GM23338 (cell line): ENCODE results near the gene PPP2R5C. TPM values are rescaled to one million over a fixed set of nuclear protein-coding genes. Genes with fewer than 3 reads are reported as not detected.

Source experiments
- ATAC-seq: fragments of 200-7000 bp; cut with Tn5 transposase; 3 replicates; pipeline ENCODE4 v1.9.1; 2020
- DNase-seq: peaks from one replicate; pipeline ENCODE4 v3.0.0-alpha.2; 2015; ENCODE audit warnings: low spot score
- H2AFZ ChIP-seq: fragments of 200-600 bp; sonication (generic); 2 replicates; pipeline ENCODE4 v1.8.0; 2016; ENCODE audit warnings: antibody characterized with exemption, mild to moderate bottlenecking, moderate library complexity
- H3F3A ChIP-seq: fragments of 200-600 bp; sonication (generic); replicated peaks from 2 replicates; pipeline ENCODE4 v1.8.0; 2017; ENCODE audit warnings: antibody characterized with exemption, mixed run types, low read depth
- H3K27ac ChIP-seq: fragments of 200-600 bp; sonication (generic); 2 replicates; pipeline ENCODE4 v1.6.1; 2016; ENCODE audit warnings: low read depth
- H3K27me3 ChIP-seq: fragments of 200-600 bp; sonication (generic); 2 replicates; pipeline ENCODE4 v1.8.0; 2016; ENCODE audit warnings: mild to moderate bottlenecking, mixed run types, moderate library complexity; ENCODE audit not compliant: insufficient read depth
- H3K36me3 ChIP-seq: fragments of 200-600 bp; sonication (generic); 2 replicates; pipeline ENCODE4 v1.8.0; 2016; ENCODE audit warnings: mild to moderate bottlenecking; ENCODE audit not compliant: insufficient read depth
- H3K4me1 ChIP-seq: fragments of 200-600 bp; sonication (generic); 2 replicates; pipeline ENCODE4 v1.8.0; 2016; ENCODE audit warnings: mild to moderate bottlenecking, moderate library complexity; ENCODE audit not compliant: insufficient read depth
- H3K4me2 ChIP-seq: fragments of 200-600 bp; sonication (generic); 2 replicates; pipeline ENCODE4 v1.7.1; 2017; ENCODE audit warnings: mixed run types
- H3K4me3 ChIP-seq: fragments of 200-600 bp; sonication (generic); 2 replicates; pipeline ENCODE4 v1.6.1; 2016; ENCODE audit warnings: mixed run types
- H3K79me2 ChIP-seq: fragments of 200-600 bp; sonication (generic); replicated peaks from 2 replicates; pipeline ENCODE4 v1.8.0; 2017; ENCODE audit warnings: mild to moderate bottlenecking; ENCODE audit not compliant: insufficient read depth
- H3K9me2 ChIP-seq: fragments of 200-600 bp; sonication (generic); 2 replicates; pipeline ENCODE4 v1.8.0; 2017; ENCODE audit not compliant: insufficient read depth
- H4K20me1 ChIP-seq: fragments of 200-600 bp; sonication (generic); replicated peaks from 2 replicates; pipeline ENCODE4 v1.8.0; 2017; ENCODE audit warnings: mild to moderate bottlenecking; ENCODE audit not compliant: insufficient read depth
- H3K27ac Mint-ChIP-seq: 2 replicates; pipeline ENCODE4 v1.8.0; 2020; ENCODE audit warnings: inconsistent platforms, mild to moderate bottlenecking, moderate library complexity, mixed read lengths
- H3K27me3 Mint-ChIP-seq: 3 replicates; pipeline ENCODE4 v1.8.0; 2022; ENCODE audit warnings: low read depth, mild to moderate bottlenecking, moderate library complexity, mixed read lengths, inconsistent platforms; ENCODE audit not compliant: insufficient read depth, poor library complexity
- H3K36me3 Mint-ChIP-seq: 3 replicates; pipeline ENCODE4 v1.8.0; 2021; ENCODE audit warnings: low read depth, mild to moderate bottlenecking, inconsistent platforms, moderate library complexity, mixed read lengths
- H3K4me1 Mint-ChIP-seq: 3 replicates; pipeline ENCODE4 v1.8.0; 2020; ENCODE audit warnings: mild to moderate bottlenecking, inconsistent platforms, mixed read lengths
- H3K4me3 Mint-ChIP-seq: 3 replicates; pipeline ENCODE4 v1.8.0; 2021; ENCODE audit warnings: moderate library complexity, mild to moderate bottlenecking, inconsistent platforms, mixed read lengths
- H3K9me3 Mint-ChIP-seq: 3 replicates; pipeline ENCODE4 v1.8.0; 2020; ENCODE audit warnings: moderate library complexity, mild to moderate bottlenecking, inconsistent platforms, mixed read lengths
- CREB1 ChIP-seq: fragments of 250-450 bp; sonication (Bioruptor Pico); IDR thresholded peaks from 2 replicates; pipeline ENCODE4 v1.5.0; 2020; ENCODE audit warnings: low read depth, mild to moderate bottlenecking, moderate library complexity
- CTCF ChIP-seq, 2 experiments: fragments of 200-600 bp in 1 of 2; sonication (generic) in 1 of 2; conservative IDR thresholded peaks; 2 replicates each; pipeline versions ENCODE4 v1.5.1 to v1.6.1; 2016 to 2017; ENCODE audit warnings: antibody characterized with exemption in 2 of 2, low read depth in 2 of 2, mild to moderate bottlenecking in 2 of 2, moderate library complexity in 1 of 2
- EZH2 ChIP-seq: fragments of 200-600 bp; sonication (generic); IDR thresholded peaks from one replicate; pipeline ENCODE4 v1.8.0; 2017; ENCODE audit warnings: antibody characterized with exemption, mild to moderate bottlenecking, low read depth; ENCODE audit not compliant: unreplicated experiment
- EZH2phosphoT487 ChIP-seq: fragments of 200-600 bp; sonication (generic); IDR thresholded peaks from one replicate; pipeline ENCODE4 v1.8.1; 2018; ENCODE audit warnings: antibody characterized with exemption; ENCODE audit not compliant: unreplicated experiment
- JUNB ChIP-seq: IDR thresholded peaks from one replicate; pipeline ENCODE4 v1.6.1; 2016; ENCODE audit warnings: antibody characterized with exemption; ENCODE audit not compliant: unreplicated experiment
- NANOG ChIP-seq: IDR thresholded peaks from 2 replicates; pipeline ENCODE4 v1.6.1; 2016; ENCODE audit warnings: antibody characterized with exemption, borderline replicate concordance
- POLR2AphosphoS5 ChIP-seq: IDR thresholded peaks from 2 replicates; pipeline ENCODE4 v1.6.1; 2016; ENCODE audit warnings: antibody characterized with exemption, low read depth
- STAT1 ChIP-seq: IDR thresholded peaks from one replicate; pipeline ENCODE4 v1.6.1; 2016; ENCODE audit warnings: antibody characterized with exemption; ENCODE audit not compliant: unreplicated experiment
- ZNF114 ChIP-seq: fragments of 250-450 bp; sonication (Bioruptor Pico); IDR thresholded peaks from 2 replicates; pipeline ENCODE4 v1.5.0; 2020; ENCODE audit warnings: mild to moderate bottlenecking, moderate library complexity
- ZNF331 ChIP-seq: fragments of 250-450 bp; sonication (Bioruptor Pico); IDR thresholded peaks from 2 replicates; pipeline ENCODE4 v1.5.0; 2020; ENCODE audit warnings: low read depth, mild to moderate bottlenecking, moderate library complexity
- ZNF462 ChIP-seq: fragments of 250-450 bp; sonication (Bioruptor Pico); IDR thresholded peaks from 2 replicates; pipeline ENCODE4 v1.5.0; 2020; ENCODE audit warnings: mild to moderate bottlenecking, moderate library complexity
- polyA plus RNA-seq: library from polyadenylated mRNA; unstranded; fragments of >200 nt; fragmentation: Nextera tagmentation; extraction: Ambion mirVana; gene quantifications from 2 replicates; pipeline ENCODE4 v1.2.1, GENCODE V29; 2016
- total RNA-seq: library from RNA; depleted of rRNA; stranded (reverse); fragments of >200 nt; shearing (Covaris generic); gene quantifications from 2 replicates; pipeline ENCODE4 v1.2.3, GENCODE V29; 2014
- TF ChIP-seq, protein P1 (sequence below): IDR thresholded peaks from one replicate; pipeline ENCODE4 v1.6.1; 2018; ENCODE audit warnings: antibody characterized with exemption; ENCODE audit not compliant: unreplicated experiment
- TF ChIP-seq, protein P2 (sequence below): IDR thresholded peaks from 2 replicates; pipeline ENCODE4 v1.6.1; 2016; ENCODE audit warnings: antibody characterized with exemption

The PPP2R5C gene
- total and polyA plus RNA-seq, 2 experiments from 2014 or later, result 75.4 to 79.7 TPM

DNA sequence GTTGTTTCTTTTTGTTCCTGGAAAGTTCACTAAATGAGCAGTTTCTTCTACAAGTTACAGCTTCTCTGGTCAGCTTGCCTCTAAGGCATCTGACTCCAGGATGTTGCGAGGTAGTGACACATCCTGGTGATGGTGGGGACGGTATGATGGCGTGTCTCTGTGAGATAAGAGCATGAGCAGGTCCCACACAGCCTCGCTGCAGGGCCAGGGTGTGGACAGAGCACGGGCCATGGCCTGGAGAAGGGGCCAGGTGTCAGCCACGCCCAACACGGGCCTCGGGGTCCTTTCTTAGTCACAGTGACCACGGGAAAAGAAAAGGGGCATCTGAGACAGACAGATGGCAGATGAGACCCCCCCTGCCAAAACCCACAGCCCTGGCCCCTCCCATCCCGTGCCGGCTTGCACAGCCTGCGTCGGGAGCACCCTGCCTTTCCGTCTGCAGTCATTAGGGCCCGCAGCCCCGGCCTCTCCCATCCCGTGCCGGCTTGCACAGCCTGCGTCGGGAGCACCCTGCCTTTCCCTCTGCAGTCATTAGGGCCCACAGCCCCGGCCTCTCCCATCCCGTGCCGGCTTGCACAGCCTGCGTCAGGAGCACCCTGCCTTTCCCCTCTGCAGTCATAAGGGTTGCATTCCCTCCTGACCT is 123.5 kb downstream of the PPP2R5C start:
- H4K20me1 ChIP-seq, result peaks cover 10% of the 10 kb centered on the region
- no peaks in the 10 kb centered on the region for H3K4me1 ChIP-seq
- no peak for ATAC-seq
- Mint-ChIP-seq H3K36me3 (peaks cover 33% of the 10 kb centered on the region), H3K27me3 (peaks cover 5% of the 10 kb centered on the region), H3K4me3 (no peak overlapping the region), H3K4me1 (no peaks in the 10 kb centered on the region), H3K27ac (no peak overlapping the region), H3K9me3 (no peaks in the 10 kb centered on the region)
- no peak overlapping the region for H3K27ac ChIP-seq
- H3K4me3 ChIP-seq, result no peak overlapping the region
- no peaks in the 10 kb centered on the region for H3K79me2 ChIP-seq
- no peaks in the 10 kb centered on the region for H3K27me3 ChIP-seq
- no peaks in the 10 kb centered on the region for H3K36me3 ChIP-seq
- no peaks in the 10 kb centered on the region for H3F3A ChIP-seq
- DNase-seq, result no peak
- TF ChIP-seq EZH2phosphoT487 (no peak), ZNF114 (CRISPR knock-in tag) (no peak), ZNF462 (no peak), POLR2AphosphoS5 (no peak), CTCF (conservative IDR thresholded peaks at IDR 0.05; ENCODE audit: low read depth in 2 of 2) (no peak), CREB1 (no peak), JUNB (no peak), NANOG (no peak), STAT1 (no peak), ZNF331 (no peak), EZH2 (no peak)
- TF ChIP-seq, protein P1, sequence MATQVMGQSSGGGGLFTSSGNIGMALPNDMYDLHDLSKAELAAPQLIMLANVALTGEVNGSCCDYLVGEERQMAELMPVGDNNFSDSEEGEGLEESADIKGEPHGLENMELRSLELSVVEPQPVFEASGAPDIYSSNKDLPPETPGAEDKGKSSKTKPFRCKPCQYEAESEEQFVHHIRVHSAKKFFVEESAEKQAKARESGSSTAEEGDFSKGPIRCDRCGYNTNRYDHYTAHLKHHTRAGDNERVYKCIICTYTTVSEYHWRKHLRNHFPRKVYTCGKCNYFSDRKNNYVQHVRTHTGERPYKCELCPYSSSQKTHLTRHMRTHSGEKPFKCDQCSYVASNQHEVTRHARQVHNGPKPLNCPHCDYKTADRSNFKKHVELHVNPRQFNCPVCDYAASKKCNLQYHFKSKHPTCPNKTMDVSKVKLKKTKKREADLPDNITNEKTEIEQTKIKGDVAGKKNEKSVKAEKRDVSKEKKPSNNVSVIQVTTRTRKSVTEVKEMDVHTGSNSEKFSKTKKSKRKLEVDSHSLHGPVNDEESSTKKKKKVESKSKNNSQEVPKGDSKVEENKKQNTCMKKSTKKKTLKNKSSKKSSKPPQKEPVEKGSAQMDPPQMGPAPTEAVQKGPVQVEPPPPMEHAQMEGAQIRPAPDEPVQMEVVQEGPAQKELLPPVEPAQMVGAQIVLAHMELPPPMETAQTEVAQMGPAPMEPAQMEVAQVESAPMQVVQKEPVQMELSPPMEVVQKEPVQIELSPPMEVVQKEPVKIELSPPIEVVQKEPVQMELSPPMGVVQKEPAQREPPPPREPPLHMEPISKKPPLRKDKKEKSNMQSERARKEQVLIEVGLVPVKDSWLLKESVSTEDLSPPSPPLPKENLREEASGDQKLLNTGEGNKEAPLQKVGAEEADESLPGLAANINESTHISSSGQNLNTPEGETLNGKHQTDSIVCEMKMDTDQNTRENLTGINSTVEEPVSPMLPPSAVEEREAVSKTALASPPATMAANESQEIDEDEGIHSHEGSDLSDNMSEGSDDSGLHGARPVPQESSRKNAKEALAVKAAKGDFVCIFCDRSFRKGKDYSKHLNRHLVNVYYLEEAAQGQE, result no peak
- TF ChIP-seq, protein P2, sequence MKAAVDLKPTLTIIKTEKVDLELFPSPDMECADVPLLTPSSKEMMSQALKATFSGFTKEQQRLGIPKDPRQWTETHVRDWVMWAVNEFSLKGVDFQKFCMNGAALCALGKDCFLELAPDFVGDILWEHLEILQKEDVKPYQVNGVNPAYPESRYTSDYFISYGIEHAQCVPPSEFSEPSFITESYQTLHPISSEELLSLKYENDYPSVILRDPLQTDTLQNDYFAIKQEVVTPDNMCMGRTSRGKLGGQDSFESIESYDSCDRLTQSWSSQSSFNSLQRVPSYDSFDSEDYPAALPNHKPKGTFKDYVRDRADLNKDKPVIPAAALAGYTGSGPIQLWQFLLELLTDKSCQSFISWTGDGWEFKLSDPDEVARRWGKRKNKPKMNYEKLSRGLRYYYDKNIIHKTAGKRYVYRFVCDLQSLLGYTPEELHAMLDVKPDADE, result no peak
- no peak overlapping the region for H3K4me2 ChIP-seq
- no peaks in the 10 kb centered on the region for H3K9me2 ChIP-seq
- no peak overlapping the region for H2AFZ ChIP-seq
